HG02885 (cell line): ENCODE results near the gene MN1.

Source experiments
- ATAC-seq: cut with Tn5 transposase; IDR thresholded peaks from one replicate; pipeline ENCODE4 v1.9.1; 2021; ENCODE audit warnings: mild to moderate bottlenecking; ENCODE audit not compliant: unreplicated experiment, poor library complexity

The MN1 gene

DNA sequence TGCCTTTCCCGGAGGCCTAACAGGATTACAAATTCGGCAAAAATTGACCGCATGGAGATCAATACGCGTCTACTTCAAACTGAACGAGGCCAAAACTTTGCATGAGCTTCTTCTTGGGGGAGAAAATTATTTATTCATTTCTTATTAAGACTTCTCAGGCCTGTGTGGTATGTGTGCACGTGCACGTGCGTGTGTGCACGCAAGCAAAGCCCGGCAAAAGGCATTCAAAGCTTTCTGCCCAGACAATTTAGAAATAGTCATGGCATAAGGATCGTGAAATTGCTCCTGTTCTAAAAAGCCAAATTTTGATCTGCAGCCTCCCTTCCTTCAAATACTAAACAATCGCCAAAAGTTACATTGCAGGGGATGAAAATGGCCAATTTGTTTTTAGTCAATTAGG, 14.6 kb downstream of the MN1 start:
- no peak for ATAC-seq

DNA sequence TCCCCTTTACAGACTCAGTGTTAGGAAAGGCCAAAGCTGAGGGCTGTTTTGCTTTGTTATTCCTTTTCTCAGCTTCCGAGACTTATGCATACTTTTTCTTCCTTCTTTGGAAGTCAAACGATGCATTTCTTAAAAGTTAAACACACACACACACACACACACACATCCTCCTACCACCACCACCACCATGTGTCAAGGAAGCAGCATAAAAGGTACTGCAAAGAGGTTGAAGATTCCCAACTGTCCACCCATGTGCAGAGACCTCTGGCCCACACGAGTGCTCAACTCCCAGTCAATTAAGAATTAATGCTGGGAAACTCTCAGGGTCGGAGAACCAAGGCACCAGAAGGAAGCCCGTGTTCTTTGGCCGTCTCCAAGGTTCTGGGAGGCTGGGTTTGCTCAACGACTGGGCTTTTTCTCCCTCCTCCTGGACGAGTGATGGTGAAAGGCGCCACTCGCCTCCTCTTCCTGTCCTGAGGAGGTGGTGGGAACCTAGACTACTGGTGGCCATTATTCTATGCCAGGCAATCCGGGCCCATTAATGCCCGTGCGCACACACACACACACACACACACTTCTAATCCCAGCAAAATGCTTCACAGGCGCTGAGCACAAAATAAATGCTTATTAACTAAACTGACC, 15.1 kb downstream of the MN1 start:
- ATAC-seq, result no peak

DNA sequence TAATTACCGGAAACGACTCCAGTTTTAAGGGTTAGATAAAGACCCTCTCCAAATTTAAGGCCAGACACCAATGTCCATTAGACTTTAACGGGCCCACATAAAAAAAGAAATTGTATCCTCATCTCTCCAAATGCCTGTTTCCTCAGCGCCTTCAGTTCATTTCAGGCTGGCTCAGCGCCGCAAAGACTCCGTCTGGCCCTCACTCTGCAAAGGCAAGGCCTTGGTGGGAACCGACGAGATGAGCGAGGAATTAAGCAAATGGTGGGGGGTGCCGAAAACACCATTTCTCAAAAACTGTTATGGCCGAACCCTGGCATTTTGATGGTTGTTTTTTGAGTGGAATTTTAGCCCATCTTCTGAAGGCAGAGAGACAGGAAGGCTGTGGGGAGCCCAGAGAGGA, 15.7 kb downstream of the MN1 start:
- no peak for ATAC-seq

DNA sequence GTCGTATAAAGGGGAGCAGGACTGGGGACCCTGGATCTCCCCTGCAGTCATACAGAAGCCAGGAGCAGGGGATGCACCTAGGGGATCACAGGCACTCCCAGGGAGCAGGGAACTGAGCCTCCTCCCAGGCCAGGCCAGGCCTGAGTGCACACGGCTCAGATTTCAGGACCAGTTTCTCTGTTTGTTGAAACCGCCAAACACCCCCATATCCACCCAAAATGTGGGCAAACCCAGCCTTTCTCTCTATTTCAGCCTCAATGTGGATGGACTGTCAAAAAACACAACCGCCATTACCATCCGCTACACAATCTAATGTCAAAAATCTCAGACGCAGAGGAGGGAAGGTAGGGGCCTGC, 17.5 kb downstream of the MN1 start:
- ATAC-seq, result no peak

DNA sequence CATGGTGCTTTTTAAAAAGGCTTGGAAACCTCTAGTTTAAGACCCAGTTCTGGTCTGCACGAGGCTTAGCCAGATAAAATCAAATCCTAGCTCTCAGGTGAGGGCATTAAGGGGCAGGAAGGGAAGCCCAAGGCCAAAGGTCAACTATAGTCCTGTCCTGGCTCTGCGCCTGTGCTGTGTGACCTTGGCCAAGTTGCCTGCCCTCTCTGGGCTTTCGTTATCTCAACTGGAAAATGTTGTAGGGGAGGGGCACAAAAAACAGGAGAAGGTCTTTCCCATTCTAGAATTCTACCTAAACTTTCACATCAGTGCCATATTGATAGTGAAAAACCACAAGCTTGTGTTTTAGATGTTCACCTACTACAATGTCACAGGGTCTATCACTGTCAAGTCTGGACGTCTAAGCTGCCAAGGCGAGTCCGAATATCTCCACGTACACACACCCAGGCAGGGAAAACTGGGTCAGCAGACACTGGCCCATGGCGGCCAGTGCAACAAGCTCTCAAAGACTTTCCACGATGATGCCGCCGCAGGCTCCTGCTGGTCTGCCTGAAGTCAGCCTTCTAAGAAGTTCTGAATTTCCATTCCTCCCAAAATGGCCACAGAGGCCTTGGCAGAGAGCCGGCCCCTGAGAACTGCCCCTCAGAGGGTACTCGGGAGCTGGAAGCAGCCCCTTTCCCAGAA, 18.0 kb downstream of the MN1 start:
- ATAC-seq, result no peak

DNA sequence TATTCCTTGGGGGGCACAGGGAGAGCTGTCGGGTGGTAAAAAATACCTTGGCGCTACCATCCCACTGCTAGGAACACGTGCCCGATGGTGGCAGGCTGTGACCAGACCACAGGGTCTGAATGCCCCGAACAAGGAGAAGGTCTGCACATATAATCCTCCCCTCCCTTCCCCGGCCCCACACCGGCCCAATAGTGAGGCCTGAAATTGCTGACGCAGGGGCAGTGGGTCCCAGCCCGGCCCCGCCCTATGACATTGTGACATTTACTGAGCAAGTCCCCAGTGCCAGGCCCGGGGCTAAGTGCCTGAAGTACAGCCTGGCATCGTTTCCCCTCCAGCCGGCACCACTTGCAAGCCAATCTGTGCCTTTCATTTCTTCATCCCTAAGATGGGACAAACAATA, 19.5 kb downstream of the MN1 start:
- no peak for ATAC-seq

DNA sequence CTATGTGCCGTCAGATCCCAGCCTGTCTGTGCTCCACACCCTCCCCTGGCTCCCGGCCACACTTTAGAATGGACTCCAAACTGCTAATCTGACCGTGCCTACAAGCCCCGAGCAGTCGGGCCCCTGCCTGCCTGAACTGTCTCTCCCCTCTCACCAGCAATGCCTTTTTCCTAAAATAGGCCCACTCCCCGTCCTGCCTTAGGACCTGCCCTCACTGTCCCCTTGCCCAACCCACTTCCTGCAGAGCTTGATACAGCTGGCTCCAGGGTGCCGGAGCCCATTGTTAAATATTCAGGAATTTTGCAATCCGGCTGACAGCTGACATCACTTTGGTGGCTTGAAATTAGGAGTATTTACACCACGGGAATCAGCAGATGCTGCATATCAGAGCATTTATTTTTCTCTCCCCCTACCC, 21.4 kb downstream of the MN1 start:
- ATAC-seq, result no peak

DNA sequence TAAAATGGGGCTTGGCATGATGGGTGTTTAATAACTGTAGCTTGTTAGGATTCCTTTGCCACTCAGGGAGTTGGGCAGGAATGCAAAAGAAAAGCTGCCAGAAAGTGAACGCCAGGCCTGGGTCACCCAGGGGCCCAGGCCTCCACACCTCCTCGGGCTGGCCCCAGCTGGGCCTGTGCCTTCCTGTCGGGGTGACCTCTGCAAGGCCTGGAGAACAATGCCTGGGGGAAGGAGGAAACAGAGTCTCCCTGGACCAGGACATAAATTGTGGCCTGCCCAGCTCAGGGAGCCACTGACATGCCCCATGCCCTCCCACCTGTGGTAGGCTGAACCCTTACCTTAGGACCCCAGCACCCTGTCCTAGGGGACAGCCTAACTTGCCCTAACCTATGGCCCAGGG, 21.9 kb downstream of the MN1 start:
- no peak for ATAC-seq

DNA sequence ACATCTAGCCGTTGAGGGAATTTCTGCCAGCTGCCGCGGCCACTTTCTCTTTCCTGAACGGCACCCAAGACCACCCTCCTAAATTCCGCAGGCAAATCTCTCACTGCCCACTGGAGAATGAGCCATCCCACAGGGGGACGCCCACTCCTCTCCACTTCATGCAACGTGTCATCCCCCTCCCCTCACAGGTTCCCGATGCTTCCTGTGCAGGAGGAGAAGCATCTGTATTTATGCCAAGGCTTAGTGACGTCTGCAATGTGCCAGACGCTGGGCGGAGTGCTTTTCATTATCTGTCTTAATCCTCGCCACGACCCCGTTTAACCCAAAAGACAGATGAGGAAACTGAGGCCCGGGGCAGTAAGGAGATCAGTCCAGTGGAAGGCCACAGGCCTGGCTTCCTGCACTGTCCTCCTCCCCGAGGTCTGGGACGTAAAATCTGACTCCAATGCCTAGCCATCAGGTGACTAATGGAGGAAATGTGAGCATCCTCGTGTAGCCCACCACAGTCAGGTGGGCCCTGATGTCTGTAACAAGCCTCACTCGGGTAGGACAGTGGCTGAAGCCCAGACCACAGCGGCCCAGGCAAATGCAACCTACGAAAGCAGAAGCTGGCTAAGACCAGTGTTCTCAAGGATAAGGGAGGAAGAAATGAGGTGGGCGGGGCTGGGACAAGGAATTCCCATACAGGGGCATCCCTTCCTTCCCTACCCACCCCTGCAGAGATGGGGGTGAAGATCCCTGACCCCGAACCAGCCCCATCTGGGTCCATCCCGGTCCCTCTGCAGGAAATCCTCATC, 23.1 kb downstream of the MN1 start:
- ATAC-seq, result no peak

DNA sequence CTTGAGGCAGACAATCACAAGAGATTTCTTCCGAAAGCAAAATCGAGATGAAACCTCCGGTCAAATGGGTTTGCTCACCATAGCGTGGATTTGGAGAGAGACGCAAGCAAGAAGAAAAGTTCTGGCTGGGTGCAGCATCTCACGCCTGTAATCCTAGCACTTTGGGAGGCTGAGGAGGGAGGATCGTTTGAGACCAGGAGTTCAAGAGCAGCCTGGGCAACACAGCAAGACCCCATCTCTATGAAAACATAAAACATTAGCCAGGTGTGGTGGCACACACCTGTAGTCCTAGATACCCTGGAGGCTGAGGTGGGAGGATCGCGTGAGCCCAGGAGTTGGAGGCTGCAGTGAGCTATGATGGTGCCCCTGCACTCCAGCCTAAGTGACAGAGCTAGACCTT, 24.4 kb downstream of the MN1 start:
- ATAC-seq, result no peak

DNA sequence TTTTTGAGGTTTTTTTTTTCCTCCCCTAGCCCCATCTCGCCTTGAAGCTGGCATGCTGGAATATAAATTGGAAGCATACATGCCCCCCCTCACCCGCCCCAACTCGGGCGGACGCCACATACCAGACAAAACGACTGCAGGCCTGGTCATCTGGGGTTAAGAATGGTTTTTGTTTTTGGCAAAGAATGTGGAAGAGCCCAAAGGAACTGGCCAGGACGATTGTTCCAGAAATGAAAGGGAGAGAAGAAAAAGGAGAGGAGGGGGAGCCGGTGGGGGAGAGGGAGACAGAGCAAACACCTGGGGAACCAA, 25.0 kb downstream of the MN1 start:
- ATAC-seq, result no peak

DNA sequence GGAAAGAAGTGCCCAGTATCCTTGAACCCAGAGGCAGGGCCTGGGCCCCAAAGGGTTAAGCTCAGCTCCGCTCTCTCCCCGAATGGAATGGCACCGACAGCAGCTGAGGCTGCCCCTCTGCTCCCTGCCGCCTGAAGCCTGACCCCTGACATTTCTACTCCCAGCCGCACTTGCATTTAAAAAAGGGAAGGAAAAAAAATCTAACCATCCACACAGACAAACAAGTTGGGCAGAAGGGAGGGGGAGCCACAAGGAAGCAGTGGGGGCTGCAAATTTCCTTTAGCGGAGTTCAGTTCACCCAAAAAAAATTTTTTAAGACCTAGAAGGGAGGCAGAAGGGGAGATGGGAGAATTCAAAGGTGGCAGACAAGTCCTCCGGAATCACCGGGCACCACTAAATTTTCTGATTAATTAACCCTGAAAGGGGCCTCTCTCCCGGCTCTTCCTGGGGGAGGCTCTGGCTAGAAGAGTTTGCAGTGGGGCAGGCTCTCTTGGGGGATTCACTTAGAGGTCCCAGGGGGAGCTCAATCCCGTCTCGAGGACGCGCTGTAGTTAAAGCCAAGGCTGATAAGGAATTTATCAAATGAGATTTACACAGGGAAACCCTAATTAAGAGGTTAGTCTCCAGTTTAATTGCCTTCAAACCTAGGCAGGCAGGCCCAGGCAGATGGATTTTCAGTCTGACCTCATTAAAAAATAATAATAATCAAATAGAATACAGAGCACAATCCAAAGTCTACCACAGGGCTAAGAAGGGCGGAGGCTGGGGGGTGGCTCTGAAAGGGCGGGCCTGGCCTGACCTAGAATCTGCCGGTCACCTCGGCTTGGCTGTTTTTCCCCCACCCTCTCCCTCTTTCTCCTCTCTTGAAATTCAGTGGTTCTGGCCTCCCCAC, 25.6 kb downstream of the MN1 start:
- ATAC-seq, result no peak

DNA sequence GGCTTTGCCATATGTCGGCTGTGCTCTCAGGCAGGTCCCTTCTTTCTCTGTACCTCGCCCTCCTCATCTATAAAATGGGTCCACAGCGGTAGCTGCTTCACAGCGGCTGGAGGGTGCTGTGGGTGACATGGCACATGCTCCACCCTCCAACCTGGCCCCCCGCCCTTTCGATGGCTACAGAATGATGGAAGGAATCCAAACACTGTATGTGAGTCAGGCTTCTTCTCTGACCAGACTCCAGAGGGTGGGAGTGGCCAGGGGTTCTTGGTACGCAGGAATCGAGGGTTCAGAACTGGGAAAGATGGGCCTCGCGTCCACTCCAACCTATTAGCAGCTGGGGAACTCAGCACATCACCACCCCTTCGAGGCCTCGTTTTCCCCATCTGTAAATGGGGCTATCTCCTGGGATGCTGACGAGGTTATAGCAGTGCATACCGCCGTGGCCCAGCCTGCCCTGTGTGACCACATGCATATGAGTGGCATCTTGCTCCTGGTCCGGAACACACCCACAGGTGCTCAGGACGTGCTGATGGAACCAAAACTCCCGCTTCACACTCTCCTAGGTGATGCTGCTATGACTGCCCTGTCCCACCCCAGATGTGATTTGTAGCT, 26.4 kb downstream of the MN1 start:
- ATAC-seq, result no peak

DNA sequence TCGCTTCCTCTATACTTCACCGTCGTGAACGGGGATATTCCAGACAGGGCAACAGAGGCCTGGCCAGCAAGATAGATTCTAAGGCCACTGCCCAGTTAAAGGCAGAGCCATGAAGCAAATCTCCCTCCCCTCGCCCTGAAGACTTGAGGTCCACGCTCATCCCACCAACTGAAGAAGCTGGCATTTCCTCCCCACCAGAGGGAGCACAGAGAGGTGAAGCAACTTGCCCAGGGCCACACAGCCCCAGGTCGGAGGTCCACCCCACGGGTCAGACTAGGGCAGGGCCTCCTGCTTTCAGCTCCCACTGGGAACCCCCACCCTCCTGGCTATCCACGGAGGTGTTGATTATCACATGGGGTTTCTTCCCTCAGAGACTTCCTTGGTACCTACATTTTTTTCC, 27.4 kb downstream of the MN1 start:
- no peak for ATAC-seq

DNA sequence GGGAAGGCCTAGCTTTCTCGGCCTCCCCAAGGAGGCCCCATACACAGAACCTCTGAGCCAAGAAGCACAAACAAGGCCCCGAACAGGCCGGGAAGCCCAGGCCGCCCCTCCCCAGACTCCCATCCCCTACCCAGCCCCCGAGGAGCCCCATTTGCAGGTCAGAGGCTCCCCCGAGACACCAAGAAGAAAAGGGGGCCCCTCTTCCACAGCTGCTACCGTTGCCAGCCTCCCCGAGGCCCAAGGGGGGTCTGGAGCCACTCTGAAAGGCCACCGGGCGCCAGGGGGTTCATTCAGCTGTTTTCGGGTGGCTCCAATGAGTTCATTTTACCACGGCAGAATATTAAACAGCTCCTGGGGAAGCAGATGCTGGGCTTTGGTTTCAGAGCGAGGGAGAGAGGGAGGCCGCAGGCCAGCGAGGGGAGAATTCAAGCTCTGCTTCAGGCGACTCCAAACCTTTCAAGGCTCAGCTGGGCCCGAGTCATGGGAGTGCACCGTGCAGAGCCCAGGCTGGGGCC, 28.5 kb downstream of the MN1 start:
- no peak for ATAC-seq

DNA sequence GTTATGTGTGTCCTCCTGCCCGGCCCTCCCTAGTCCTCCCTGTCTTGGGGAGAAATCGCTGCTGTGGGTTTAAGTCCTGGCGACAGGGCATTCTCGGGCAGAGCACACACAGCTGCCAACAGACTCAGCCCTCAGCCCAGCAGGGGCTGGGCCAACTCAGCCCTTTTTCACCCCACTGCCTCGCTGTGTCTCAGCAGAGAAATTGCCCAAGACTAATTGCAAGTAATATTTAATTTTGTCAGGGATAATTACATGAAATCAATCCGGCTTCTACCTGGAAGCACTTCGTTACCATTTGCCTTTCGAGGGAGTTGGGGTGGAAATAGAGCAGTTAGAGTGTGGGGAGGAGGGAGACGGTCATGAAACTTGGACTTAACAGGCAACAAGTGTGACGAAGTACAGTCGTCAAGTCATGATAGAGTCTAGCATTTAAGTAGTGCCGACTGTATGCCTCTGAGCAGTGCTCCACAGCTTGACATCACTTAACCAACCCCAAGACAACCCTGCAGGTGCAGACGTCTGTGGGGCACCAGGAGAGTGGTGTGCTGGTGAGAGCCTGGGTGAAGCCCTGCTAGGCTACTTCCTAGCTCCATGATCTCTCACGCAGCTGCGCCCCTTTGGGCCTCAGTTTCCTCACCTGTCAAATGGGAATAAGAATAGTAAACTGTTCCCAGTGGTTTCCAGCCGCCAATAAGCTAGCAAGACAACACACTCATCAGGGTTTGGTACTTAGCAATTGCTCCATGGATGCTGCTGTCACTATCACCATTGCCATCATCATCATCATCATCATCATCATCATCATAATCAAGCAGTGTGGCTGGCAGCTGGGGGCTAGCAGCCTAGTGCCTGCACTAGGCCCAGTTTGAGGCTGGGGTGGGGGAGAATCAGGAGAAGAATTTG, 29.2 kb downstream of the MN1 start:
- ATAC-seq, result no peak

DNA sequence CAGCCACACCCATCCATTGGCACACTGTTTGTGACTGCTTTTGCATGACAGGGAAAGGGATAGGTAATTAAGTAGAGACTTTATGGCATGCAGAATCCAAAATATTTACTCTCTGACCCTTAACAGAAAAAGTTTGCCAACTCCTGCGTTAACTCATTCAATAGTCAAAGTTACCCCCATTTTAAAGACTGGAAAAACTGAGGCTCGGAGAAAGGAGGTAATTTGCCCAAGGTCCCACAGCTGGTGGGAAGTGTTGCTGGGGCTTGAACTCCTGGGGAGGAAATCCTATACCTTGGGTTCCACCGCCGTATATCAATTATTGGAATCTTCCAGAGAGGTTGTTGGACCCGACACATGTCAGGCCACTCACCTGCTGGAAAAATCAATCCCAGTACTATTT, 29.9 kb downstream of the MN1 start:
- ATAC-seq, result no peak

DNA sequence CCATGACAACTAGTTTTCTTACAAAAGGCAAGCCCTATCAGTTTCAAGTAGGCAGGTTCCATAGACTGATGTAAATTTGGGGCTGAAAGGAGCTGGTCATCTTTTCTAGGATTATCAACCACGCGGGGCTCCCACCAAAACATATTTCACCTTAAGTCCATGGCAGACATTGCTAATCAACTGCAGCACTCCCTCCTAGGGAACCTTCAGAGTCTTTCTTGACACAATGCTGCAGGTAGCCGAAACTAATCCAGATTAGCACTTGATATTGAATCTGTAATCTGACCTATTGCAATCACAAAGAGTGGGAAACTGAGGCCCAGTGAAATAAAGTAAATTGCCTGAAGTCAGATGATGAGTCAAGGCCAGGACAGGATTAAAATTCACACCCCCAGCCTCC, 32.5 kb downstream of the MN1 start:
- ATAC-seq, result no peak

DNA sequence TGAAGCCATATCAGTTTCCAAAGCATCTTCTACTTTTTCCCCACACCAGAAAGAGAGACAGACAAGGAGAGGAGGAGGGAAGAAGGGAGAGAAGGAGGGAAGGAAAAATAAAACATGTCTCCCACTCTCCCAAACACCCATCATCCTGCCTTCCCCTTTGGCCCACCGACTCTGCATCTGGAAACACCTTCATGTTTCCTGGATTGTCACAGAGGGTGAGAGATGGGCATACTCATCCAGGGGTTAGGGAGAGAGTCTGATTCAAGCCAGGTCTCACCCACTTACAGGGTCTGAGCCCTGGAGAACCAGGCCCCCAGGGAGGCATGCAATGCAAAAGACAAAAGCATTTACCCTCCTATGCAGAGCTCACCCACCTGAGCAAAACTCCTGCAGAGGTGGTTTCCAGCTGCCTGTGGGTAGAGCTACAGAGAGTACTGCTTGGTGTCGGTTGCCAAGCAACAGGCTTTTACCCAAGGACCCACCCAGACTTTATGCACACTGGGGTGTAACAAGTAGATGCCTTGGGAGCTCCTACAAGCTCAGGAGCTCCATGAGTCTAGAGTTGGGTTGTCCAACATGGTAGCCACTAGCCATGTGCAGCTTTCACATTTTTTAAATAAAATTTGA, 33.4 kb downstream of the MN1 start:
- no peak for ATAC-seq
